ENCODE results near the gene SPRED2. TPM values are rescaled to one million over a fixed set of nuclear protein-coding genes. Genes with fewer than 3 reads are reported as not detected.

The SPRED2 gene
- total and polyA plus RNA-seq, 2 of the 8 experiments (the other 6 are each of a cell fraction or from before 2014, with no cell fraction given): 15.3 to 22.5 TPM

DNA sequence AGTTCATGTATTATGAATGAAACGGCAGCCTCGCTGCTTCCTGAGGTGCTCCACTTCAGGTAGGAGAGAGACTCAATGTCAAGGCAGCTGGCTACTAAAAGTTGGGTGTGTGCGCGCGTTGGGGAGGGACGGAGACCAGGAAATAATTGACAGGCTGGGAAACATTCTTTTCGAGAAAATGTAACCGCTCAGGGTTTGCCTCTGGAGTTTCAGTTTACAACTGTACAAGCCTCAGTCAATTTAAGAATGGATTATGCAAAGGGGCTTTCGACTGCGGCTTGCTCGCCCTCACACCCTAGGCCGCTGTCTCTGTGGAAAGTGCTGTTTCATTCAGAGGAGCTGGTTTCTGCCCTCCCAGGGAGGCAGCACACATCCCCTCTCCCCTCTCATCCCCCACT is 4.4 kb upstream of the SPRED2 start:
- H2AK5ac ChIP-seq (ENCODE audit: low read depth, low read length): no peak overlapping the region
- H3K4ac ChIP-seq (replicated peaks; ENCODE audit: insufficient read length, low read depth, low read length): no peak overlapping the region
- DNase-seq (ENCODE audit: low read depth in 1 of 2, low spot score in 2 of 2) (no peak), FAIRE-seq (no peak)
- H3K14ac ChIP-seq (ENCODE audit: insufficient read length): no peak overlapping the region
- WGBS, 2 experiments (ENCODE audit: extremely low coverage in 1 of 2, insufficient coverage in 1 of 2, insufficient read length in 1 of 2, insufficient replicate concordance in 2 of 2, low coverage in 1 of 2, low lambda C conversion rate in 2 of 2, missing lambda C conversion rate in 1 of 2): 1% methylated on average over 12 of the region's 12 CpGs; no CpG with 5 or more reads in 1 of the 2 experiments
- no peak overlapping the region for H3K23ac ChIP-seq (ENCODE audit: insufficient read length)
- no peak overlapping the region for H2BK15ac ChIP-seq (ENCODE audit: low read length)
- H3K27ac ChIP-seq (ENCODE audit: low read depth, low read length): no peak overlapping the region
- H2BK120ac ChIP-seq (replicated peaks; ENCODE audit: low read depth, low read length): no peak overlapping the region
- peak overlapping the region; percentile 84 to 87 for H3K4me2 ChIP-seq (ENCODE audit: insufficient read depth in 1 of 2, low read depth in 2 of 2, low read length in 2 of 2)
- H3K9me3 ChIP-seq (ENCODE audit: insufficient read depth in 2 of 2, low read depth in 1 of 2, low read length in 1 of 2): no peaks in the 10 kb centered on the region
- no peak overlapping the region for H2BK5ac ChIP-seq (ENCODE audit: low read depth, low read length)
- H3K56ac ChIP-seq (replicated peaks; ENCODE audit: insufficient read length, low read depth, low read length): no peak overlapping the region
- no peak overlapping the region for H4K5ac ChIP-seq (ENCODE audit: insufficient read length, low read depth, low read length)
- H2AFZ ChIP-seq (ENCODE audit: low read length): no peak overlapping the region
- POLR2A ChIA-PET (ENCODE audit: partially characterized antibody): interaction anchor here (1.1 to 2.3 kb wide), 5 partner anchors 9 to 209 kb away, joined by 3 to 9 read pairs (median 4); partner anchors contain the start of gene ACTR2
- H3K79me1 ChIP-seq (ENCODE audit: low read depth, low read length): no peaks in the 10 kb centered on the region
- no peaks in the 10 kb centered on the region for H3K79me2 ChIP-seq (ENCODE audit: control insufficient read depth in 1 of 2, insufficient read depth in 2 of 2, low read length in 2 of 2)
- H2BK20ac ChIP-seq (ENCODE audit: low read length): no peak overlapping the region
- TF ChIP-seq ASH2L (IDR thresholded peaks at IDR 0.05; ENCODE audit: low read length): peak; percentile 19
- peak; percentile 13 for TF ChIP-seq RNF2 (IDR thresholded peaks at IDR 0.05; ENCODE audit: borderline replicate concordance, low read depth, low read length, missing control alignments, poor library complexity, severe bottlenecking)
- TF ChIP-seq NANOG (IDR thresholded peaks at IDR 0.05; ENCODE audit: insufficient read depth, low read depth, low read length, poor library complexity, severe bottlenecking): no peak
- TF ChIP-seq YY1 (IDR thresholded peaks at IDR 0.05; ENCODE audit: low read depth, low read length): no peak
- TF ChIP-seq SAP30 (IDR thresholded peaks at IDR 0.05; ENCODE audit: insufficient read depth, insufficient replicate concordance, low read length): peak; percentile 83
- peaks cover 13 to 26% (median 17%) of the 10 kb centered on the region in 4 experiments; a peak in 6 of 7 replicates for H3K4me1 ChIP-seq (replicated peaks in 1 of 4; ENCODE audit: control insufficient read depth in 3 of 4, insufficient read depth in 4 of 4, low read length in 3 of 4)
- H3K9ac ChIP-seq (replicated peaks in 1 of 4; ENCODE audit: extremely low read depth in 1 of 4, low read depth in 3 of 4, low read length in 3 of 4): no peak overlapping the region
- H4K91ac ChIP-seq (replicated peaks; ENCODE audit: insufficient read length, low read length): no peak overlapping the region
- no peaks in the 10 kb centered on the region for H3K36me3 ChIP-seq (ENCODE audit: control insufficient read depth in 2 of 4, insufficient read depth in 4 of 4, low read length in 3 of 4)
- peaks cover 14% of the 10 kb centered on the region; the same call in 1 of the 2 replicates for H3K23me2 ChIP-seq (ENCODE audit: low read depth, low read length)
- no peak overlapping the region for H4K8ac ChIP-seq (ENCODE audit: extremely low read depth, insufficient read depth, low read length)
- peak overlapping the region; percentile 50 to 95 (median 74) for H3K4me3 ChIP-seq (ENCODE audit: extremely low read depth in 1 of 4, insufficient read depth in 2 of 4, low read depth in 3 of 4, low read length in 4 of 4)
- CTCF ChIA-PET (ENCODE audit: partially characterized antibody): interaction anchor here (0.6 to 1.5 kb wide), 5 partner anchors 15 to 175 kb away, joined by 3 to 4 read pairs (median 3); no protein-coding TSS in a partner anchor
- peaks cover 5% of the 10 kb centered on the region in 2 experiments for H4K20me1 ChIP-seq (replicated peaks in 1 of 2; ENCODE audit: control insufficient read depth in 1 of 2, insufficient read depth in 2 of 2, low read length in 2 of 2)
- H3K18ac ChIP-seq (ENCODE audit: extremely low read depth, low read length): no peak overlapping the region
- peak overlapping the region; percentile 46; the same call in 1 of the 2 replicates for H2BK12ac ChIP-seq (ENCODE audit: low read depth, low read length)
- peaks cover 1 to 28% (median 18%) of the 10 kb centered on the region in 4 experiments for H3K27me3 ChIP-seq (replicated peaks in 1 of 4; ENCODE audit: control insufficient read depth in 3 of 4, extremely low read depth in 1 of 4, insufficient read depth in 3 of 4, low read length in 3 of 4)

Data from H1 (cell line).